Keratinocyte (primary cell): ENCODE data around the gene DNAAF5. TPM values are rescaled to one million over a fixed set of nuclear protein-coding genes. Genes with fewer than 3 reads are reported as not detected.

Experiments
- DNase-seq: peaks from one replicate; pipeline ENCODE4 v3.0.0-alpha.2; 2011; ENCODE audit warnings: low read depth, missing footprints, low spot score
- FAIRE-seq: peaks from 2 replicates; lab custom pipeline; 2011; peaks lifted over from hg19 to GRCh38; lab: Jason Lieb, UNC
- H2AFZ ChIP-seq: 2 replicates; pipeline ENCODE4 v1.6.0; 2012; ENCODE audit warnings: low read length, control low read depth, inconsistent platforms; ENCODE audit not compliant: control insufficient read depth
- H3K27ac ChIP-seq: 2 replicates; pipeline ENCODE4 v1.5.1; 2011; ENCODE audit warnings: low read length; ENCODE audit not compliant: control insufficient read depth, insufficient read depth
- H3K27me3 ChIP-seq: 3 replicates; pipeline ENCODE4 v1.6.0; 2011; ENCODE audit warnings: low read length; ENCODE audit not compliant: control insufficient read depth, insufficient read depth; ENCODE audit errors: extremely low read depth
- H3K36me3 ChIP-seq, 2 experiments: 2 replicates in 1 of 2; 3 replicates in 1 of 2; pipeline ENCODE4 v1.5.1; 2011; ENCODE audit warnings: low read length in 2 of 2, mild to moderate bottlenecking in 1 of 2; ENCODE audit not compliant: control insufficient read depth in 2 of 2, insufficient read depth in 2 of 2; ENCODE audit errors: extremely low read depth in 1 of 2
- H3K4me1 ChIP-seq: 3 replicates; pipeline ENCODE4 v1.5.1; 2011; ENCODE audit warnings: low read length; ENCODE audit not compliant: control insufficient read depth, insufficient read depth; ENCODE audit errors: extremely low read depth
- H3K4me2 ChIP-seq: 3 replicates; pipeline ENCODE4 v1.6.0; 2011; ENCODE audit warnings: low read depth, low read length; ENCODE audit not compliant: control insufficient read depth, insufficient read depth; ENCODE audit errors: extremely low read depth
- H3K4me3 ChIP-seq, 3 experiments: fragments of 200-600 bp in 1 of 3; sonication (generic) in 1 of 3; 2 replicates in 2 of 3; 3 replicates in 1 of 3; pipeline ENCODE4 v1.5.1; 2011 to 2016; ENCODE audit warnings: low read length in 3 of 3, mild to moderate bottlenecking in 3 of 3, control low read depth in 2 of 3, inconsistent platforms in 1 of 3, low read depth in 1 of 3, mixed read lengths in 1 of 3, mixed run types in 1 of 3, moderate library complexity in 1 of 3; ENCODE audit not compliant: control insufficient read depth in 2 of 3, insufficient read depth in 2 of 3; ENCODE audit errors: extremely low read depth in 1 of 3
- H3K79me2 ChIP-seq: 2 replicates; pipeline ENCODE4 v1.6.0; 2012; ENCODE audit warnings: low read length; ENCODE audit not compliant: control insufficient read depth, insufficient read depth
- H3K9ac ChIP-seq: 3 replicates; pipeline ENCODE4 v1.6.0; 2011; ENCODE audit warnings: low read length; ENCODE audit not compliant: control insufficient read depth, insufficient read depth; ENCODE audit errors: extremely low read depth
- H3K9me1 ChIP-seq: 3 replicates; pipeline ENCODE4 v1.6.0; 2011; ENCODE audit warnings: low read length; ENCODE audit not compliant: control insufficient read depth, insufficient read depth; ENCODE audit errors: extremely low read depth
- H3K9me3 ChIP-seq: 2 replicates; pipeline ENCODE4 v1.5.1; 2012; ENCODE audit warnings: low read depth, low read length; ENCODE audit not compliant: control insufficient read depth
- H4K20me1 ChIP-seq: 3 replicates; pipeline ENCODE4 v1.6.0; 2011; ENCODE audit warnings: low read length; ENCODE audit not compliant: control insufficient read depth, insufficient read depth; ENCODE audit errors: extremely low read depth
- CTCF ChIP-seq, 3 experiments: IDR thresholded peaks in 1 of 3; conservative IDR thresholded peaks in 1 of 3; optimal IDR thresholded peaks in 1 of 3; 2 replicates in 2 of 3; 3 replicates in 1 of 3; pipeline versions ENCODE3 to v1.5.1; 2011; ENCODE audit warnings: low read length in 3 of 3, mild to moderate bottlenecking in 3 of 3, moderate library complexity in 2 of 3, control low read depth in 1 of 3, inconsistent platforms in 1 of 3; ENCODE audit not compliant: insufficient read depth in 2 of 3; ENCODE audit errors: extremely low read depth in 1 of 3
- EZH2 ChIP-seq: IDR thresholded peaks from one replicate; pipeline ENCODE4 v1.6.1; 2012; ENCODE audit warnings: inconsistent platforms, mild to moderate bottlenecking, low read length, moderate library complexity
- dilution Hi-C: fragments of 300-500 bp; cut with MboI; formaldehyde crosslinking; loops from one replicate; pipeline ENCODE4 v1.7.0; 2020; ENCODE audit warnings: low sequenced_read_pairs; ENCODE audit not compliant: extremely low pct_ligation_motif_present
- polyA plus RNA-seq, 5 experiments: library from polyadenylated mRNA; depleted of rRNA in 3 of 5; stranded (reverse) in 3 of 5; stranded (forward) in 1 of 5; unstranded in 1 of 5; fragments of >200 nt; gene quantifications; 1 replicate in 1 of 5; 2 replicates in 3 of 5; 3 replicates in 1 of 5; pipeline versions ENCODE4 v1.2.1 to v1.2.3, GENCODE V29; 2011 to 2012; ENCODE audit warnings: missing spikeins in 2 of 5, low read depth in 1 of 5, low replicate concordance in 1 of 5

The DNAAF5 gene
- polyA plus RNA-seq, 1 donor (not counting 4 experiments of a cell fraction or from before 2014, with no cell fraction given), result 16.3 TPM

GRCh38 chr7:760006-760405, 33.5 kb downstream of the DNAAF5 start:
- no peak for TF ChIP-seq EZH2
- FAIRE-seq (no peak), DNase-seq (no peak)
- no peaks in the 10 kb centered on the region for H3K9me1 ChIP-seq
- no peak overlapping the region for H3K9ac ChIP-seq
- no peaks in the 10 kb centered on the region for H3K79me2 ChIP-seq
- no peaks in the 10 kb centered on the region for H3K9me3 ChIP-seq
- no peak overlapping the region for H3K4me3 ChIP-seq
- dilution Hi-C loops, result no loop called here
- H4K20me1 ChIP-seq, result no peaks in the 10 kb centered on the region
- H3K27ac ChIP-seq, result no peak overlapping the region
- H3K4me2 ChIP-seq, result no peak overlapping the region
- no peaks in the 10 kb centered on the region for H3K4me1 ChIP-seq
- peaks cover 28 to 31% of the 10 kb centered on the region in 2 experiments for H3K36me3 ChIP-seq
- H3K27me3 ChIP-seq, result no peaks in the 10 kb centered on the region
- no peak overlapping the region for H2AFZ ChIP-seq

GRCh38 chr7:761101-761500, 34.6 kb downstream of the DNAAF5 start:
- DNase-seq (no peak), FAIRE-seq (no peak)
- Histone ChIP-seq H3K9me1 (no peaks in the 10 kb centered on the region), H3K79me2 (no peaks in the 10 kb centered on the region), H3K9ac (no peak overlapping the region), H3K27ac (no peak overlapping the region), H3K27me3 (no peaks in the 10 kb centered on the region), H3K36me3 (peaks cover 34 to 37% of the 10 kb centered on the region in 2 experiments), H4K20me1 (no peaks in the 10 kb centered on the region), H3K4me2 (no peak overlapping the region), H3K4me1 (no peaks in the 10 kb centered on the region), H3K4me3 (no peak overlapping the region), H3K9me3 (no peaks in the 10 kb centered on the region), H2AFZ (no peak overlapping the region)
- no peak for TF ChIP-seq CTCF (optimal IDR thresholded peaks at IDR 0.05 in 1 of 3, IDR thresholded peaks at IDR 0.05 in 1 of 3, conservative IDR thresholded peaks at IDR 0.05 in 1 of 3; ENCODE audit: extremely low read depth in 1 of 3, insufficient read depth in 2 of 3, low read length in 3 of 3)
- TF ChIP-seq EZH2, result no peak
- dilution Hi-C loops, result no loop called here

GRCh38 chr7:761631-762030, 35.1 kb downstream of the DNAAF5 start:
- DNase-seq (no peak), FAIRE-seq (no peak)
- Histone ChIP-seq H3K4me1 (no peaks in the 10 kb centered on the region), H3K9ac (no peak overlapping the region), H4K20me1 (no peaks in the 10 kb centered on the region), H3K4me2 (no peak overlapping the region), H3K9me3 (no peaks in the 10 kb centered on the region), H2AFZ (no peak overlapping the region), H3K79me2 (no peaks in the 10 kb centered on the region), H3K27me3 (no peaks in the 10 kb centered on the region), H3K4me3 (no peak overlapping the region), H3K9me1 (no peaks in the 10 kb centered on the region), H3K36me3 (peaks cover 33 to 35% of the 10 kb centered on the region in 2 experiments), H3K27ac (no peak overlapping the region)
- TF ChIP-seq CTCF (optimal IDR thresholded peaks at IDR 0.05 in 1 of 3, IDR thresholded peaks at IDR 0.05 in 1 of 3, conservative IDR thresholded peaks at IDR 0.05 in 1 of 3; ENCODE audit: extremely low read depth in 1 of 3, insufficient read depth in 2 of 3, low read length in 3 of 3) (no peak), EZH2 (no peak)
- dilution Hi-C loops, result no loop called here
